Ammon's horn (tissue), 1 donor: Measurements from ENCODE around the gene DKKL1.
"Not testable (repeated sequence)": the region's sequence is repeated elsewhere in the genome, so short reads cannot be mapped to it uniquely, and the experiment has no call there.

Source experiments
- DNase-seq: peaks from one replicate; pipeline ENCODE4 v3.0.0-alpha.2; 2016; ENCODE audit warnings: low spot score

The DKKL1 gene

GRCh38 chr19:49362048-49362928 is 1.4 kb upstream of the DKKL1 start, which contains the start of gene TEAD2:
Gene TEAD2, minus strand, starts transcription at chr19:49362416. Its CDS starts 2,341 bp downstream, at chr19:49360075.
- DNase-seq, result no peak

DNA sequence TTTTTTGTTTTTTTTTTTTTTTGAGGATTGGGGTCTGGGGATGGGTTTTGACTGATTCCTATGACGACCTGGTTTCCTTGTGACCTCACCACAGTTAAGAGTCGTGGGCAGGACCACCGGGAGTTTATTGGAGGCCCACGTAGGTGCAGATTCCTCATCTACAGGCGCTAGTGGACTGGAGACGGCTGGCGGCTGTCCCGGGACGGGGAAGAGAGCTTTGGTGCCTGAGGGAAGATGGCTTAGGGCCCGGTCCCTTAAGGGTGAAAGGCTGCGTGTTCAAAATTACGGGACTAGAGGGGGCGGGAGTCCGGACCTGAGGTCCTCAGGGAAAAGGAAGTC is 779 bp upstream of the DKKL1 start:
- no peak for DNase-seq

GRCh38 chr19:49364083-49364737 is 533 bp downstream of the DKKL1 start:
- no peak for DNase-seq

DNA sequence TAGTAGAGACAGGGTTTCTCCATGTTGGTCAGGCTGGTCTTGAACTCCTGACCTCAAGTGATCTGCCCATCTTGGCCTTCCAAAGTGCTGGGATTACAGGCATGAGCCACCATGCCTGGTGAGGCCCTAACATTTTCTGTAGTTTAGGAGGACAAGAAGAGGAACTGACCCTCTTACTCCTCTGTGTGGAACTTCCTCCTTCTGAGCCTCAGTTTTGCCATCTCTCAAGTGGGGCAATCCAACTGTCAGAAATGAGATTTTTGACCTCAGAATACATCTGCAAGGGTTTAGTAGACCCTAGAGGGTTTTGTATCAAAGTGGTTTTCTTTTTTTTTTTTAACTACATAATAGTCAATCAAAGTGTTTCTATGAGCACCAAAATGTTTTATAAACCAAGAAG is 2.4 kb downstream of the DKKL1 start:
- no peak for DNase-seq

DNA sequence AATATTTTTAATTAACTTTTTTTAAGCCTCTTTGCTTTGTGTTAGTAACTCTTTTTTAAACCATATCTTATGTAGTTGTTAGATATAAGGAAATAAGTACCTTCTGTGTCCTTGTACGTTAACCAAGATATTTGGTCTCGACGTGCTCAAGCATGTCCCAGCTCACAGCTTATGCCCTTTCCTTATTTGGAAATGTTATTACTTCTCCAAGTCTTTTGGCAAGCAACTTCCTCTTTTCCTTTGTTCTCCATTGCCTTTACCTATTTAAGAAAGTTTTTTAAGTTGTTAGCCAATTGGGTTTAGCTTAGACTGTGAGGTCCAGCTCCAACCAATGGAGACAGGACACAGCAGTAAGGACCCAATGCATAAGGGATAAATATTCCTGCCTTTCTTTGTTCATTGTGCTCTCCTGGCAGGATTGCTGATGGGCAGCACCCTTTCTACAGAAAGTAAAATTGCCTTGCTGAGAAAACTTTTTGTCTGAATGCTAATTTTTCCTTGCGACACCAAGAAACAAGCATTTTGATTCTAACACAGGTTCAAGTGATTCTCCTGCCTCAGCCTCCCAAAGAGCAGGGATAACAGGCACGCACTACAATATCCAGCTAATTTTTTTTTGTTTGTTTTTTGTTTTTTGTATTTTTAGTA is 5.2 kb downstream of the DKKL1 start:
- DNase-seq, result no peak

- DNase-seq, result no peak
Measured at GRCh38 chr19:49371184-49371583, 7.5 kb downstream of the DKKL1 start.

GRCh38 chr19:49373174-49373573 is 9.5 kb downstream of the DKKL1 start:
- DNase-seq, result not testable (repeated sequence)

DNA sequence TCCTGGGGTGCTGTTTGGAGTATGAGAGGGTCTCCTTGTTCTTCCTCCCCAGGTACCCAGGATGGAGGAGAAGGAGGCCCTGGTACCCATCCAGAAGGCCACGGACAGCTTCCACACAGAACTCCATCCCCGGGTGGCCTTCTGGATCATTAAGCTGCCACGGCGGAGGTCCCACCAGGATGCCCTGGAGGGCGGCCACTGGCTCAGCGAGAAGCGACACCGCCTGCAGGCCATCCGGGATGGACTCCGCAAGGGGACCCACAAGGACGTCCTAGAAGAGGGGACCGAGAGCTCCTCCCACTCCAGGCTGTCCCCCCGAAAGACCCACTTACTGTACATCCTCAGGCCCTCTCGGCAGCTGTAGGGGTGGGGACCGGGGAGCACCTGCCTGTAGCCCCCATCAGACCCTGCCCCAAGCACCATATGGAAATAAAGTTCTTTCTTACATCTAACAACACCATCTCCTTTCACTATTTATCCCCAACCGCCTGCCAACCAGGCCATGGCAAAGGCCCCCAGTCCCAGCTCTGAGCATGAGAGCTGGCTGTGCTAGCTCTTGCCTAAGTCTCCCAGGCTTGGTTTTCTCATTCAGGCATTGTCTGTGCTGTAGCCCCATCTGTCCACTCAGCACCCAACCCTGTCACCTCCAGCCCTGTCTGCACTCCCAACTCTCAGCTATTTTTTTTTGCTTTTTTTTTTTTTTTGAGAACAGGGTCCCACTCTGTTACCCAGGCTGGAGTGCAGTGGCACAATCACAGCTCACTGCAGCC is 11.2 kb downstream of the DKKL1 start:
- no peak for DNase-seq

DNA sequence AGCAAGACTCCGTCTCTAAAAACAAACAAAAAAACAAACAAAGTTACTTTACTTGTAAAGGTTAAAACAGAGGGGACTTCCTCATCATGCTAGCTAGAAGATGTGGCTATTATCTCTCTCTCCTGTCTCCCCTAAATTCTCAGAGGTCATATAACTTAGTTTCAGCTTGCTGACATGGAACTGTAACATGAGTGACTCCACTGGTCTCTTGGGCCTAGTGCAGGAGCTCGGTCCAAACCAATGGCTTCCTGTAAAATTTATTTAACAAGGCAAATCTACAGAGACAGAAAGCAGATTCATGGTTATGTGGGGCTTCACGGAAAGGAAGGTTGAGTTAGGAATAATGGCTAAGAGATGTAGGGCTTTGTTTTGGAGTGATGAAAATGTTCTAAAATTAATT is 14.8 kb downstream of the DKKL1 start:
- no peak for DNase-seq

- DNase-seq, result no peak
Measured at GRCh38 chr19:49380391-49380790, 16.7 kb downstream of the DKKL1 start.

DNA sequence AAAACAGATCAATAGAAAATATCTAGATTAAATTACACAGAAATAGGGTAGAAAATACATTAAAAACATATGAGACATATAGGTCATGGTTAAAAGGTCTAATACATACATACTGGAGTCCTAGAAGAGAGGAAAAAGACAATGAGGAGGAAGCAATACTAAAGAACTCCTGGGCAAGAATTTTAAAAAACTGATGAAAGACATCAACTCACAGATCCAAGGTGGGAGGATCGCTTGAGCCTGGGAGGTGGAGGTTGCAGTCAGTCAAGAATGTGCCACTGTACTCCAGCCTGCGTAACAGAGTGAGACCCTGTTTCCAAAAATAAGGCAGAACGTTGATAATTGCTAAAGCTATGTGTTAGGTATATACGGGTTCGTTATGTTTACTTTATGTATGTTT is 19.0 kb downstream of the DKKL1 start:
- DNase-seq, result no peak

DNA sequence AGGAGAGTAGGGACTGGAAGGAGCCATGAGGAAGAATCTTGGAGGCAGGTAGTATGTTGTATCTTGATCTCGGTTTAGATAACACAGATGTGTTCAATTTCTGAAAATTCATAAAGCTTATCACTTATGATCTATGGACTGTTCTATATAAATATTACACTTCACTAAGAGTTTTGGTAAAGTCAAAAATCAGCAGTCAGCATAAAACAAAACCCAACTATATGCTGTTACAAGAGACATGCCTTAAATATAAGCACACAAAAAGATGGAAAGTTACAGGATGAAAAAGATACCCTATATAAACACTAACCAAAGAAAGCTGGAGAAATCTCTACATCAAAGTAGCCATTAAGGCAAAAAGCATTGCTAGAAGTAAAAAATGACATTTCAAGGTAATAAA is 19.9 kb downstream of the DKKL1 start:
- no peak for DNase-seq

GRCh38 chr19:49387936-49388372 is 24.3 kb downstream of the DKKL1 start, which contains the start of gene KASH5:
Gene KASH5, plus strand, starts transcription at chr19:49388249. Its CDS starts 2,635 bp downstream, at chr19:49390884.
- peak; percentile 48 for DNase-seq

GRCh38 chr19:49389406-49389805 is 25.7 kb downstream of the DKKL1 start:
- DNase-seq, result no peak

GRCh38 chr19:49390131-49390928 is 26.7 kb downstream of the DKKL1 start:
- no peak for DNase-seq

DNA sequence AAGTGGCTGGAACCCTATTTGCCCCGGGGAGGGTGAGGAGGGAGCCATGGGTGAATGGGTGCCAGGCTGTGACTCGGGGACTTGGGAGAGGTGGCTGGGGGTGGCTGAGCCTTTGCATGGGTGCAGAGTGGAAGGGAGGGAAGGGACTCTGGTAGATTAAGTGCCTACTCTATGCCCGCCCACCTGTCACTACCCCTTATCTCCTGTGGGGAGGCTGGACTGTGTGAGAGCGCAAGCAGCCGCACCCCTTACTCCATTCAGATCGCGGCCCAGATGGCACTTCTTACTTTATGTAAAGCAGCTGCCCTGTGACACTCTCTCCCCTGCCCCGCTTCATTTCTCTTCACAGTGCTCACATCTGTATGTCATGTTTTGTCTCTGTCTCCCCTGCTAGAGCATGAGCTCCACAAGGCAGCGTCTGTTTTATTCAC is 27.3 kb downstream of the DKKL1 start:
- DNase-seq, result no peak

GRCh38 chr19:49391581-49392399 is 28.1 kb downstream of the DKKL1 start:
- DNase-seq, result peak; percentile 85

DNA sequence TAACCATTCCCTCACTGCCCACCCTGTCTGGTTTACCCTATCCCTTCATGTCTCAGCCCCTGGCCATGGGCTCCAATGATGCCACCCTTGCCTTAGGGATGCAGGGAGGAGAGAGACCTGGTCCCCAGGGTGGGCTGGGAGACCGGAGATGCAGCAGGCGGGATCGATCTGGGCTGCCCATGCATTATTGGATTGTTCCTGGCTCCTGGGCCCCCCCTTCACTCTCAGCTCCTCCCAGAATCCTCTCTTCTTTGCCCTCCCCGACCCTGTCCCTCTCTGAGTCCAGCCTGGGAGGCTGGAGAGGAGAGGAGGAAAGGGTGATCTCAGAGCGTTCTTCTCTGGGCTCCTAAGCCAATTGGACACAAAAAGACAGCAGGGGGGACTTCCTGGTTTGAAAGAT is 30.2 kb downstream of the DKKL1 start:
- DNase-seq, result no peak

- DNase-seq, result no peak
Measured at GRCh38 chr19:49395581-49396407, 32.1 kb downstream of the DKKL1 start.
